Measurements from ENCODE around the gene SHANK2.

The SHANK2 gene

GRCh38 chr11:71298016-71298550 is 45.7 kb upstream of the SHANK2 start:
- DNase-seq, result no peak

GRCh38 chr11:71294846-71295600 is 42.6 kb upstream of the SHANK2 start:
- no peak for DNase-seq
- H3K4me3 ChIP-seq (ENCODE audit: low read depth, low read length), result no peak overlapping the region
- H3K9me3 ChIP-seq, result no peaks in the 10 kb centered on the region
- no peaks in the 10 kb centered on the region for H3K4me1 ChIP-seq
- peaks cover under 1% of the 10 kb centered on the region; the same call in 1 of the 2 replicates for H3K27me3 ChIP-seq
- H3K36me3 ChIP-seq, result no peaks in the 10 kb centered on the region
- TF ChIP-seq CTCF (IDR thresholded peaks at IDR 0.05; ENCODE audit: low read depth, low read length), result no peak

More at GRCh38 chr11:71298016-71298550, 45.7 kb upstream of the SHANK2 start:
- H3K4me1 ChIP-seq, result no peaks in the 10 kb centered on the region
- H3K4me3 ChIP-seq (ENCODE audit: low read depth, low read length), result no peak overlapping the region
- no peak for TF ChIP-seq CTCF (IDR thresholded peaks at IDR 0.05; ENCODE audit: low read depth, low read length)
- no peaks in the 10 kb centered on the region for H3K36me3 ChIP-seq
- H3K27me3 ChIP-seq, result peaks cover 19% of the 10 kb centered on the region
- H3K9me3 ChIP-seq, result no peaks in the 10 kb centered on the region

GRCh38 chr11:71293961-71294782 is 41.8 kb upstream of the SHANK2 start:
- no peak for TF ChIP-seq CTCF (IDR thresholded peaks at IDR 0.05; ENCODE audit: low read depth, low read length)
- no peaks in the 10 kb centered on the region for H3K36me3 ChIP-seq
- H3K4me1 ChIP-seq, result no peaks in the 10 kb centered on the region
- H3K27me3 ChIP-seq, result no peaks in the 10 kb centered on the region; the same call in 1 of the 2 replicates
- no peak for DNase-seq
- no peak overlapping the region for H3K4me3 ChIP-seq (ENCODE audit: low read depth, low read length)
- H3K9me3 ChIP-seq, result no peaks in the 10 kb centered on the region

- Histone ChIP-seq H3K4me3 (ENCODE audit: low read depth, low read length) (no peak overlapping the region), H3K9me3 (no peaks in the 10 kb centered on the region), H3K27me3 (peaks cover 4% of the 10 kb centered on the region; the same call in 1 of the 2 replicates), H3K36me3 (no peaks in the 10 kb centered on the region), H3K4me1 (no peaks in the 10 kb centered on the region)
- DNase-seq, result no peak
- TF ChIP-seq CTCF (IDR thresholded peaks at IDR 0.05; ENCODE audit: low read depth, low read length), result no peak
Measured at GRCh38 chr11:71286701-71287643, 34.6 kb upstream of the SHANK2 start.

- H3K4me1 ChIP-seq, result no peaks in the 10 kb centered on the region
Measured at GRCh38 chr11:71285111-71285510, 32.7 kb upstream of the SHANK2 start.

More at GRCh38 chr11:71285111-71285510, 32.7 kb upstream of the SHANK2 start:
- no peak for TF ChIP-seq CTCF (IDR thresholded peaks at IDR 0.05; ENCODE audit: low read depth, low read length)
- no peaks in the 10 kb centered on the region for H3K9me3 ChIP-seq
- no peak for DNase-seq
- no peaks in the 10 kb centered on the region for H3K36me3 ChIP-seq
- H3K4me3 ChIP-seq (ENCODE audit: low read depth, low read length), result no peak overlapping the region
- peaks cover 4% of the 10 kb centered on the region; the same call in 1 of the 2 replicates for H3K27me3 ChIP-seq
